Measurements from ENCODE around the gene LVRN.

The LVRN gene

DNA sequence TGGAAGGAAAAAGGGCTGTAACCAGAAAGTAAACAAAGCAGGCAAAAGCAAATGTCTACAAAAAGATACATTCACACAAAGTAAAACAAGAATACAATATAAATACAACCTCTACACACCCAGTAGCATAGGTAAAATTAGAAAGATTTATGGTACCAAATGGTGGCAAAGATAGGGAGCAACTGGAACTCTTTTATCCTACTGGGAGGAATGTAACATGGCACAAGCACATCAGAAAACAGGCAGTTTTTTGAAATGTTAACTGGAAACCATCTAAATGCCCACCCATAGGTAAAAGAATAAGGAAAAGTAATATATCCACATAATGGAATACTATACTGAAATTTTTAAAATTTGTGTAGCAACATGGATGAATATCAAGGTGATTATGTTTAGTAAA lies 61.3 kb downstream of the LVRN start:
- in situ Hi-C loops (cut with HindIII; ENCODE audit: low sequenced_read_pairs), result no loop called here

DNA sequence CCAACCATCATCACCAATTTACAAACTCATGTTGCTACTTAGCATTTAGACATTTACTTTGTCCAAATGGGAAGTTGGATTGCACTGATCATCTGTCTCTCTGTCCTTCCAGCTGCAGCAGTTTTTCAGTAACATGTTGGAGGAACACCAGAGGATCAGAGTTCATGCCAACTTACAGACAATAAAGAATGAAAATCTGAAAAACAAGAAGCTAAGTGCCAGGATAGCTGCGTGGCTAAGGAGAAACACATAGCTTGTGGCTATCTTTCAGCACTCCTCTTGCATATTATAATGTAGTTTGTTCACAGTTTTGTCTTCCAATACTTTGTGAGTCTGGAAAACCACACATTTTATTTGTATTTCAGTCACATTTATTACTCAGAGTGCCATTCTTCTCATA lies 63.6 kb downstream of the LVRN start:
- in situ Hi-C loops (cut with HindIII; ENCODE audit: low sequenced_read_pairs), result no loop called here

DNA sequence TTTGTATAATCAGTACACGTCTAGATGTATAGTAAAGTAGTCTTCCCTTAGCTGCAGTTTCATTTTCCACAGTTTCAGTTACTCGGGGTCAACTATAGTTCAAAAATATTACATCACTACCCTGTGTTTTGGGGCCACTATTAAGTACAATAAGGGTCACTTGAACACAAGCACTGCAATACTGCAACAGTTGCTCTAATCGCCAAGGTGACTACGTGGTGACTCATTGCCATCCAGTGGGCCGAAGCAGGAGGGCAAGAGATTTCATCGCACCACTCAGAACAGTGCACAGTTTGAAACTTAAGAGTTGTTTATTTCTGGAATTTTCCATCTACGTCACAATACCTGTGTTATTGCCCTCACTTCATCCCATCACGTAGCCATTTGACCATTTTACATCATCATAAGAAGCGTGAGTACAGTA lies 69.8 kb downstream of the LVRN start, which contains the start of gene ARL14EPL:
TSS of gene ARL14EPL (plus strand) at position 379 of the 424 bp plus-strand sequence. CDS start 18,994 bp downstream, outside the sequence.
- in situ Hi-C loops (cut with HindIII; ENCODE audit: low sequenced_read_pairs), result no loop called here

DNA sequence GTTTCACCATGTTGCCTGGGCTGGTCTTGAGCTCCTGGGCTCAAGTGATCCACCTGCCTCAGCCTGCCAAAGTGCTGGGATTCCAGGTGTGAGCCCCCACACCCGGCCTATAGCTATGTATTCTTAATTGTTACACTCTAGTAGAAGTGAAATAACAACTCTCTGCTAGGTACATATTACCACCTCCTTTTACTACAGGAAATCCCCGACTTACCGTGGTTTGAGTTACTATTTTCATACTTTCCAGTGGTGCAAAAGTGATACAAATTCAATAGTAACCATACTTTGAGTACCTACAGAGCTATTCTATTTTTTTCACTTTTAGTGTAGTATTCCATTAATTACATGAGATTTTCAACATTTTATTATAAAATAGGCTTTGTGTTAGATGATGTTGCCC lies 70.7 kb downstream of the LVRN start:
- in situ Hi-C loops (cut with HindIII; ENCODE audit: low sequenced_read_pairs), result no loop called here

DNA sequence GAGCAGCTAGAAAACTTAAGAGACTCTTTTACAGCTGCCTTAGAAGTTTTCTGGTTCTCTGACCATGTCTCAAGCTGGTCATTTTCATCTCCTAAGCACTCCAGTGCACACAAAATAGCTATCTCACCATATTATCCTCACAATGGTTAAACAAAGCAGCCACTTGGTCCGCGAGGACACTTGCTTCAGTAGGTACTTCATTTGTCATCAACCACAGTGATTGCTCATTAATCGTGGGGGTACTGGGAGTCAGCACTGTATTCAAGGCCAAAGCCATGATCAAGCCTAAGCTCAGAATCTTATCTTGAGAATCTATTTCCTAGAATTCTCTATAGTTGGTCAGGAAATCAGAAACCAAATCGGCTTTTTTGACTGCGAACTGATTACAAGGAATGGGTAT lies 72.8 kb downstream of the LVRN start:
- in situ Hi-C loops (cut with HindIII; ENCODE audit: low sequenced_read_pairs), result no loop called here

DNA sequence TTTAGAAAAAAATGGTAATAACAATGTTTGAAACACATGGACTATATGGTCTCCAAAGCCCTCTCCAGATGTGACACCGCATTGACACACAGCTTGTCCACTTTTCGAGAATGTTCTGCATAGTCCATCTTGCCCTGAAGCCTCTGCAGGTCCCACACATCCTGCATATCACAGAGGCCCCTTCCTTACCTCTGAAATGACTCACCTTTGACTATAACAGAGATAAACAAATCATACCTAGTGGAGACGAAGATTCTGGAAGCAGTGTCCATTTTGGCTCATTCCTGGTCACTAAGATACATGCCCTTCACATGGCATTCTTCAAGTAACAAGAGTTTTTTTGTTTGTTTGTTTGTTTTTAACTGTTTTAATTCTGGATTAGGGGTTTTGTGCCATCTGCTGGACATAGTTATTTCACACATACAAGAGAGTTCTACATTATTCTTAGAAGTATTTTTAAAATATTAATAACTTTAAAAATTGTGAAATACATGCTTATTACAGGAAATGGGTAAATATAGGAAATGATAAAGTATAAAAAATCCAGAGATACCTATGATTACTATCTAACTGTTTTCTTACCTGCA lies 75.1 kb downstream of the LVRN start:
- in situ Hi-C loops (cut with HindIII; ENCODE audit: low sequenced_read_pairs), result no loop called here

DNA sequence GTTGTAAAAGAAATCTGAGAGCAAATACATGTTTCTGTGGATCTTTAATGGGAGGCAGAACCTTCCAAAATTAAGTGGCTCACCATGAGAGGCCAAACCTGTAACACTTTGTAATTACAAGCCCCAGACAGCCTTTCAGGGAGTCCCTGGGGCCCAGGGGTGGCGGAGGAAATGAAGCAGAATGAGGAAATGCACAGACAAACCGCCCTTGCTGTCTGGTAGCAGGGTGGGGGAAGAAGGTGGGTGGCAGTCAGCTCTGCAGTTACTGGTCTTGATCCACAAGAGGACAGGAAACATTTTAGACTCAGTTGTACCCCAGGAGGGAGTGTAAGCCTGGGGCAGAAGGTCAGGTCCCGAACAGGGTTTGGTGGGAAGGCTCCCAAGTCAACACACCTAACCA lies 76.5 kb downstream of the LVRN start:
- in situ Hi-C loops (cut with HindIII; ENCODE audit: low sequenced_read_pairs), result no loop called here

DNA sequence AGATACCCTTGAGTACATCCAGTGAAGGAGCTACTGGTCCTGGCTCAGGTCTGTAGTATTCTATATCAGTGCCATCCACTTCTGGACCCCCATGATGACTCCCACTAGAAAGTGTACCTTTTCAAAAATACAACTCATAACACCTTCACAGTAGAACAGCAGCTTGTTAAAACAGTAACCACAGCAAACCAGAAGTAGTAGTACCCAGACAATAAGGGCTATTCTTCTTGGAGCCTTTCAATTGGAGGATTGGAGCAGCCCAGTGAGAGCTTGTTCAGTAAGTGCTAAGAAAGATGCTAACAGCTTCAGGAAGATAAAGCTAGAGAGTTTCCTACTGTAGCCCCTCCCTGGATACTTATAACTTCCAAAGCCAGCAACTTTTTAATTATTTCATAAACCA lies 80.1 kb downstream of the LVRN start:
- in situ Hi-C loops (cut with HindIII; ENCODE audit: low sequenced_read_pairs), result no loop called here

DNA sequence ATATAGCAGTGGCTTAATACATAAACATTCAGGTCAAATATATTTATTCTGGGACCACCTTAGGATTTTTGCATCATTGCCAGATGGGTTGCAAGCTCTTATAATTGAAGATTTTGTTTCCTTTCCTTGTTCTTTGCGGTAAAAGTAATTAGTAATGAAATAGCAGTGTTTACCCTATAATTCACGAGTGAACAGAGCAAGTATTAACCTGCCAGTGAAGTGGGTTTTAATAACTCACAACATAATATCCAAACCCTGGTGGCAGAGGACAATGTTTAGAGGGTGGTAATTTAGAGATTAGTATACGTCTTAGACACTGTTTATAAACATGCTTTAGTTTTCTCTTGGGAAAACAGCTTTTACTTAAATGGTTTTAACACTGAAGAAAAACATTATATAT lies 81.8 kb downstream of the LVRN start:
- in situ Hi-C loops (cut with HindIII; ENCODE audit: low sequenced_read_pairs), result no loop called here

DNA sequence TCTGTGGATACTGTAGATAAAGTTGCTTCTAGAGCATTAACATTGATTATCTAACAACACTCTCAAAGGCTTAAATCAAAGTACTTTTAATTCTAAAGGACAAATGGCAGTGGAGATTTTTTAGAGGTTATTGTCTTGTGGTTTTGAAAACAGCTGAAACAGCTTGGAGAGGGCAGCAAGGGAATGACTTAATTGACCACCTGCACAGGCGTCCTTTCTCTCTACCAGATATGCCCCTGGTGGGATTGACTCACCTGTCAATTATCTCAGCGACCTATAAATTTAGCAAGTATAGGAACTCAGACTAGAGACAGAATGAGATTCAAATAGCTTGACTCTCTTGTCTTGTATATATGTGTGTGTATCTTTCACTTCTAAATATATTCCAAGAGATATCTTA lies 83.5 kb downstream of the LVRN start:
- in situ Hi-C loops (cut with HindIII; ENCODE audit: low sequenced_read_pairs), result no loop called here

DNA sequence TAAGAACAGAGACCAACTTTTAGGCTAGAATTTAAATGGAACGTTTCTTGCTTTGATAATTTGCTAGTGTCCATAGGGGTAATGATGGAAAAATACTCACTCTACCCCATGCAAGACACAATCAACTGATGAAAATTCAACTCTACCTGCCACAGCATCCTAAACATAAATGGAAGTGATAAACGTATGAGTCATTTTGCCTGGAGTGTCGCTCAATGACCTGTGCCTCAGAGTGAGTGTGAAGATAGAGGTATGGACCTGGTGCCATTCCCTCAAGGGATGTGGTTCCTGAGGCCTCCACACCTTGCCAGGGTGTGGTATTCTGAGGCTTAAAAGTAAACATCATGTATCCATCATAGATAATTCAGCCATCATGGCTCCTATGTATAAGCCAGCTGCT lies 84.0 kb downstream of the LVRN start:
- in situ Hi-C loops (cut with HindIII; ENCODE audit: low sequenced_read_pairs), result no loop called here

DNA sequence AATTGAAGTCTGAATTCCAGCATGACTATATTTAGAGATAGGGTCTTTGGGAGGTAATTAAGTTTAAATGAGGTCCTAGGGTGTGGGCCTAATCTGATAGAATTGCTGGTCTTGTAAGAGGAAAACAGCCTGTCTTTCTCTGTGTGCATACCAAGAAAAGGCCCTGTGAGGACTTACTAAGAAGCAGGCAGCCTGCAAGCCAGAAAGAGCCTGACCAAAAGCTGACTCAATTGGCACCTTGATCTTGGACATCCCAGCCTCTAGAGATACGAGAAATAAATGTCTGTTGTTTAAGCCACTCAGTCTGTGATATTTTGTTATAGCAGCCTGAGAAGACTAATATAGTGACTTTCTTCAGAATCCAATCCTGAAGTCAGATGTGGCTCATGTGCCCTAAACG lies 84.5 kb downstream of the LVRN start:
- in situ Hi-C loops (cut with HindIII; ENCODE audit: low sequenced_read_pairs), result no loop called here

DNA sequence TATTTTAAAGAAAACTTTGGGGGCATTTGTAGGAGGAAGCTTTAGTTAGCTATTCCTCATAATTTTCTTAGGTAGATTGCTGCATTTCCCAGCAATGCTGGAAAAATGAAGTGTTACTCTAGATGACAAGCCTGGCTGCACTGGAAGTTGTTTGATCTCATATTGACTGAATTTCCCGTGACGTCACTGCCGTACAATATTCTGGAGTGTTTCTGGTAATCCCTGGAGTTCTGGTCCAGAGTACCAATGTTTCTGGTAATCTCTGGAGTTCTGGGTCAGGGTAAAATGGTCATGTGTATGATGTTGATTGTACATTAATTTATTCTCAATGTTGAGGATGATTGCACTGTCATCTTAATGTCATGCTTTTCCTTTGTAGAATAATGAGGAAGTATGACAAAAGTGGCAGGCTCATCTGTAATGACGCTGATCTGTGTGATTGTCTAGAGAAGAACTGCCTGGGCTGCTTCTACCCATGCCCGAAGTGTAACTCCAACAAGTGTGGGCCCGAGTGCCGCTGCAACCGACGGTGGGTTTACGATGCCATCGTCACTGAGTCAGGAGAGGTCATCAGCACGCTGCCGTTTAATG lies 96.2 kb downstream of the LVRN start:
- in situ Hi-C loops (cut with HindIII; ENCODE audit: low sequenced_read_pairs), result loop anchor here (25.0 kb wide), 1 partner anchor 171 kb away; no protein-coding TSS in a partner anchor

DNA sequence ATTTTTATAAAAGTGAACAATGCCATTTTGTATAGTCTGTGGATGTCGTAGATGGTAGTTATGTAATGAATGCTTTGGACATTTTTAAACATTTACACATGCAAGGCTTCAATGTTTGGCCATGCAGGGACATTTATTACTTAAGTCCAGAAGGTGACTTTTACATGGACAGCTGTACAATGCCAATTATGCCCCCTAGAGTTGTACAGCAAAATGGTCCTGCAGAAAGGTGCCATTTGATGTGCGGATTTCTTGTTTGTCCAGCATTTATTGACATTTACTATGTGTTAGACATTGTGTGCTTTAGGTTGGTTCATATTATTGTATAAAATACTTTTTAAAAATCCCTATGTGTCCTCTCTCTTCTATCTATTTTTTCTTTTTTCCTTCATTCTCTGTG lies 100.1 kb downstream of the LVRN start:
- in situ Hi-C loops (cut with HindIII; ENCODE audit: low sequenced_read_pairs), result loop anchor here (25.0 kb wide), 1 partner anchor 175 kb away; no protein-coding TSS in a partner anchor

DNA sequence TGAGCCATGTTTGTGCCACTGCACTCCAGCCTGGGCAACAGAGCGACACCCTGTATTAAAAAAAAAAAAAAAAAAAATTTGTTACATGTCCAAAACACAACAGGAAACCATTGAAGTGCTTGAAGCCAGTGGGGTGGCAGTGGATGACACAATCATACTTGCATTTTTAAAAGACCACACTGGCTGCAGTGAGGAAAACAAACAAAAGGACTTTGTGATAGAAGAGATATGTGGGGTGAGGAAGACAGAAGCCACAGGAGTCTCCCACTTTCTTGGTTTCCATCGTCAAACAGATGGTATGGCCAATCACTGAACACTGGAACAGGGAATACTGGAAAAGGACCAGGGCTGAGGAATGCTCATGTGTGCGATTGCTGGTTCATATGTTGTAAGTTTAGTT lies 101.7 kb downstream of the LVRN start:
- in situ Hi-C loops (cut with HindIII; ENCODE audit: low sequenced_read_pairs), result loop anchor here (25.0 kb wide), 1 partner anchor 177 kb away; no protein-coding TSS in a partner anchor

DNA sequence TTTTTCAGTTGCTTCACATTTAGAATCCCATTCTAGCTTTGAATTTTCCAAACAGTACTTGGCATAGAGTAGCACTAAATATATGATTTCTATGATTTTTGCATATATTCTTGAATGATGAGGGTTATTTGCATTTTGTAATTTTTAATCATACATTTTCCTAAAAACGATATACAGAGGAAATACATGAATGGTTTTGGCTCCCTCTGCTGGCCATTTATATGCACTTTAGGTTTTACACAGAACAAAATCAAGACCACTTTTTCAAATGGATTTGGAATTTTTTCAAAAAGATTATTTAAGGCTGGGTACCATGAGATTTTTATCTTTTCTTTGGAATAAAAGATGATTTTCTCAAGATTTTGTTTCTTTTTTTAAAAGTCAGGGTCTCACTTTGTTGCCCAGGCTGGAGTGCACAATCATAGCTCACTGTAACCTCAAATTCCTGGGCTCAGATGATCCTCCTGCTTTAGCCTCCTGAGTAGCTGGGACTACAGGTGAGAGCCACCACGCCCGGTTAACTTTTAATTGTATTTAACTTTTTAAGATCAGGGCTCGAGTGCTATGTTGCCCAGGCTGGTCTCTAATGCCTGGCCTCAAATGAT lies 105.9 kb downstream of the LVRN start:
- in situ Hi-C loops (cut with HindIII; ENCODE audit: low sequenced_read_pairs), result loop anchor here (25.0 kb wide), 1 partner anchor 181 kb away; no protein-coding TSS in a partner anchor

DNA sequence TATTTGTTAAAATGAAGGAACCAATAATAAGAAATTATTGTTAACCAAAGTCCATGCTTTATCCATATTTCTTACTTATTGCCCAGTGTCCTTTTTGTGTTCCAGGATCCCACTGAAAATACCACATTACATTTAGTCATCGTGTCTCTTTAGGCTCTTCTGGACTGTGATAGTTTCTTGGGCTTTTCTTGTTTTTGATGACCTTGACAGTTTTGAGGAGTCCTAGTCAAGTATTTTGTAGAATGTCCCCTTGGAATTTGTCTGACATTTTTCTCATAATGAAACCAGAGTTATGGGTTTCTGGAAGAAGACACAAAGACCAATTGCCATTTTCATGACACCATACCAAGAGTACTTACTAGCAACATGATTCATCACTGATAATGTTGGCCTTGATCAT lies 108.9 kb downstream of the LVRN start:
- in situ Hi-C loops (cut with HindIII; ENCODE audit: low sequenced_read_pairs), result loop anchor here (25.0 kb wide), 1 partner anchor 184 kb away; no protein-coding TSS in a partner anchor

DNA sequence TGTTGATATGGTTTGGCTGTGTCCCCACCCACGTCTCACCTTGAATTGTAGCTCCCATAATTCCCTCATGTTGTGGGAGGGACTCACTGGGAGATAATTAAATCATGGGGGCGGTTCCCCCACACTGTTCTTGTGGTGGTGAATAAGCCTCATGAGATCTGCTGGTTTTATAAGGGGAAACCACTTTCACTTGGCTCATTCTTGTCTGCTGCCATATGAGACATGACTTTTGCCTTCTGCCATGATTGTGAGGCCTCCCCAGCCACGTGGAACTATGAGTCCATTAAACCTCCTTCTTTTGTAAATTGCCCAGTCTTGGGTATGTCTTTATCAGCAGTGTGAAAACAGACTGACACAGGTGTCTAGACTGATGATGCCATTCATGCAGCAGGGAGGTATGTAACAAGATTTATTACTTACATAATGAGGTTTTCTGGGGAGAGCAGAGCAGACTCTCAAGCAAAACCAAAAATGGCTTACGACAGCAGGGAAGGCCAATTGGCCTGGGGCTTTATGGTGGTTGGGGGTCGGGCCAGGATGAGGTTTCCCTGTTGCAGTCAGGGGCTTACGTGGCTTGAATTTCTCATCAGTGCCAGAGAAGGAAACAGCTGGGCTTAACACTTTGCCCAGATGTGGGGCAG lies 113.0 kb downstream of the LVRN start:
- in situ Hi-C loops (cut with HindIII; ENCODE audit: low sequenced_read_pairs), result no loop called here

DNA sequence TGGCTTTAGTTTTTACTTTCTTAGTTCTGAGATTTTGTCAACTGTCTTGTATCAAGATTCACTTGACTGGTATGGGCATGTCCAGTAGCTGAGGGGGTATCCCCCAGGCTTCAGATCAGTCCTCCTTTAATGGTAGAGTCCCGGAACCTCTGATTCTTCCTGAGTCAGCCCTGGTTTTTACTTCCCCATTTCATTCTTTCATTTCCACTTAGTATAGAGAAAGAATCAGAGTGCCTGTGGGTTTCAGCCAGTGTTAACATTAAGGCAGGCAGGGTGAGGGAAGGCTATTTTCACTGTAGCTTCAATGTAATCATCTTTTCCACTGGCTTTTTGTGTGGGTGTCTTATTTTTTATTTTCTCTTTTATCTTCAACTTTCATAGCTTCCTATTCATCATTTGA lies 114.2 kb downstream of the LVRN start:
- in situ Hi-C loops (cut with HindIII; ENCODE audit: low sequenced_read_pairs), result no loop called here
